ENCODE results near the gene IFIT1B.
"Not testable (repeated sequence)": the region's sequence is repeated elsewhere in the genome, so short reads cannot be mapped to it uniquely, and the experiment has no call there.

Gene IFIT1B, protein sequence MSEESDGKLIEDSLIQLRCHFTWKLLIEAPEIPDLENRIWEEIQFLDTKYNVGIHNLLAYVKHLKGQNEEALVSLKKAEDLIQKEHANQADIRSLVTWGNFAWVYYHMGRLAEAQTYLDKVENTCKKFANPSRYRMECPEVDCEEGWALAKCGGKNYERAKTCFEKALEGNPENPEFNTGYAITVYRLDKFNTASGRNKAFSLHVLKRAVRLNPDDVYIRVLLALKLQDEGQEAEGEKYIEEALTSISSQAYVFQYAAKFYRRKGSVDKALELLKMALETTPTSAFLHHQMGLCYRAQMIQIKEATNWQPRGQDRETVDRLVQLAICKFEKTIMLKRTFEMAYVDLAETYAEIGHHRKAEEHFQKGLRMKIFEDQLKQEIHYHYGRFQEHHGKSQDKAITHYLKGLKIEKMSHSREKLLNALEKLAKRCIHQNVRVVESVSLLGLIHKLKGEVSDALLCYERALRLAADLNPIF

DNA sequence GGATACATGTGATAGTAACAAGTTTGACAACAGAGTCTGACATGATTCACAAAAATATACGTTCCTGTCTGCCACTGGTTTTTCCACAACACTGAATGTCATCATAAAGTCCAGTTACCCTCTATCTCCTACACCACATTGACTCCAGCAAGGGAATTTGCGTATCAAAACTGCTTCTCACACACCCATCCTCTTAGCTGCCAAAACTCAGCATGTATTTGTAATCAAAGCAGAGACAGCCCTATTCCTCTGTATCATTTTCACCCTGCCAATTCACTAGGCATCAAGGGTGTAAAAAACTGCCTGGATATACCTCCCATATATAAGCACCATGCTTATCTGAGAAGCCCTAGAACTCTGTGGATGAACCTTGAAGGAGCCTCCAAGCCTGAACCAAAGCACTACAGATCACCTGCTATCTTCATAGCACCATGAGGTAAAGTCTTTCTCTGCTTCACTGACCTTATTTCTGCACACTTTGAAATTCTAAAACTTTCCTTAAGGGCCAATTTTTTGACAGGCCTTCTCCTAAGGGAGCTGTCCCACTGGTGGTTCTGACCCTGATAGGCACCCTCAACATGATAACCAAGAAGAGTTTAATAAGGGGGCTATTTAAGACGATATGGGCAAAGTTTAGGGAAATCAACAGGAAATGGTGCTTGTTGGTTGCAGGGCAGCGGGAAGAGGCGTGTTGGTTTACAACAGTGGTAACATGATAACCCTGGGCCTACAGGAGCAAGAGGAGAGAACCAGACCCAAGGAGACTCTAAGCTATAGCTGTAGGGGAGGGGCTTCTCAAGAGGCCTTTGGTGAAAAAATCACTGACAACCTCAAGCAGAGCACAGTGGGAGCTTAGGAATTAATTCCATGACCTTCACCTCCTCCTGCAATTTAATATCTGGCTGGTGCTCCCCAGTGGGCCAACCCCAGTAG is at the start of gene IFIT1B:
Gene IFIT1B (plus strand): TSS at position 352 of the 933 bp plus-strand sequence. CDS start 80 bp downstream, at position 432.
- no peak for DNase-seq

DNA sequence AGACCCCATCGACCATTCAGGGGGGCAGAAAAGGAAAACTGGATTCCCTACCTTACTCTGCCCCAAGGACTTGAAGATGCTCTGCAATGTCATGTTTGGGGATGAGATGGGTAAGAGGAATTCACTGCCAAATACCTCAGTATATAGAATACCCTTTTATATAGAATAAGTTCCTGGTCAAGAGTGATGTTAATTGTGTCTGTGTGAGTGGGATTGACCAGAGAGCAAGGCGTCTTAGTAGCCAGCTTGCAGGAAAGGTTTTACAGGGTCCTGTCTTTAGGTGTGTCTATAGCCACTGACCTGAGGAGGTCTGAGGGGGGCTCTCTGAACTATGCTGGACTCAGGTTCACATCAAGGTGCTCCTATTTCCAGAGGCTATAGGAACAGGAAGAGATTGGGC is 48.7 kb upstream of the IFIT1B start:
- no peak for DNase-seq

DNA sequence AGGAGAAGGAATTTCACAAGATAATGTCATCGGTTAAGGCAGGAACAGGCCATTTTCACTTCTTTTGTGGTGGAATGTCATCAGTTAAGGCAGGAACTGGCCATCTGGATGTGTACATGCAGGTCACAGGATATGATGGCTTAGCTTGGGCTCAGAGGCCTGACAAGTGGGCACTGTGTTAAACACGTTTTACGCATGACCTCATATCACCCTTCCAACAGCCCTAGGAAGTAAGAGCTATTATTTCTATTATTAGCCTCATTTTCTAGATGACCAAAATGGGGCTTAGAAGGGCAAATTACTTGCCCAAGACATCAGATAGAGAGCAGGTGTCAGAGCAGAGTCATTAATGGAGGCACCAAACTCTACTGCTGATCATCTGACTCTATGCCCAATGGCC is 47.8 kb upstream of the IFIT1B start:
- DNase-seq, result not testable (repeated sequence)

DNA sequence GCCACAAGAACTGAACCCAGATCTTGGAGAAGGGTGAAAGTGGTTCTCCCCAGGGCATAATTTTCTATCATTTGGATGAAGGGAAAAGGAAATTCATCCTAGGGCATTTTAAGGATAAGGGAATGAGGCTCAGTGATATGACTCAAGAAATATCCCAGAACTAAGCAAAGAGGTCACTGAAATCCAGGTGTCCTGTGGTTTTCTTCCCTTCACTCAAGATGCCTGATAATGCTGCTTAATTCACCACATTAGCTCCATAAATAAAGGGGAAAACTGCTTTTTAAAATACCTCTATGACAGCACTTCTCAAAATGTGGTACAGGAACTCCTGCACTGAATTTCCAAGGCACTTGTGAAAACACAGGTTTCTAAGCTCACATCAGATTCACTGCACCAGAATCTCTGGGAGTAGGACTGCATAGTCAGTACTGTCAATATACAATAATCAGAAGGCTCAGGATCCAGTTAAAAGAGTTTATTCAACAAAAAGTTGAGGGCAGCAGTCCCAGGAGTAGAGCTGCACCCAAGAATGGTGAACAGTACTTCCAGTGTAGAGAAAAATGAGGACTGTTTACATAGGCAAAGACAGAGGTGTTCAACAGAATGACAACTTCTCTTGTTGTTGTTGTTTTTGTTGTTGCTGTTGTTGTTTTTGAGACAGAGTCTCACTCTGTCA is 47.2 kb upstream of the IFIT1B start:
- no peak for DNase-seq

DNA sequence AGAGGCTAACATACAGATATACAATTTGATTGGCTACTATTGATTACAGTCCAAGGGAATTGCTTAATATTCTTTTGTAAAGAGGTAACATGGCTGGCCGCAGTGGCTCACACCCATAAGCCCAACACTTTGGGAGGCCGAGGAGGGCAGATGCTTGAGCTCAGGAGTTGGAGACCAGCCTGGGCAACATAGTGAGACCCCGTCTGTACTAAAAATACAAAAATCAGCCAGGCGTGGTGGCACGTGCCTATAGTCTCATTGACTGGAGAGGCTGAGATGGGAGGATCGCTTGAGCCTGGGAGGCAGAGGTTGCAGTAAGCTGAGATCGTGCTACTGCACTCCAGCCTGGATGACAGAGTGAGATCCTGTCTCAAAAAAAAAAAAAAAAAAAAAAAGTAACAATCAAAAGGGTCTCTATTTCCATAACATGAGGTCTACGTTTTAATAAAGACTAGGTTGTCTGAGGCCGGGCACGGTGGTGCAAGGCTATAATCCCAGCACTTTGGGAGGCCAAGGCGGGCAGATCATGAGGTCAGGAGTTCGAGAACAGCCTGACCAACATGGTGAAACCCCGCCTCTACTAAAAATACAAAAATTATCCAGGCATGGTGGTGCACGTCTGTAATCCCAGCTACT is 46.3 kb upstream of the IFIT1B start:
- not testable (repeated sequence) for DNase-seq

DNA sequence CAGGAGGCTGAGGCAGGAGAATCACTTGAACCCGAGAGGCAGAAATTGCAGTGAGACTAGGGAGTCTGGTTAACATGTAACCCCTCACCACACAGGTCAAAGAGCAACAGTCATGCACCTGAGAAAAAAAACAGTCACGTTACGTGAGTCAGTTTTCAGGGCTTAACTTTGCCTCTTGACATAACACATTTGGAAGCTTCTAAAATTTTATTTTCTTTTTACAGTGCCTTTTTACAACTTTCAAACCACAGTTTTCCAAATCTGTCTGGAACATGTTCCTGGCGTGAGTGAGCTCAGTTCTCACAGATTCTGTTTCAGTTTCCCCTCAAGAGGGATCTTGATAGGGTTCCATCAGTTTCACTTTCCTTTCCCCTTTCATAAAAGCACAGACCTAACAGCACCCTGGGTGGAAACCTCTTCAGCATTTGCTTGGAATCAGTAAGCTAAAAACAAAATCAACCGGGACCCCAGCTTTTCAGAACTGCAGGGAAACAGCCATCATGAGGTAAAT is 45.7 kb upstream of the IFIT1B start:
- no peak for DNase-seq

DNA sequence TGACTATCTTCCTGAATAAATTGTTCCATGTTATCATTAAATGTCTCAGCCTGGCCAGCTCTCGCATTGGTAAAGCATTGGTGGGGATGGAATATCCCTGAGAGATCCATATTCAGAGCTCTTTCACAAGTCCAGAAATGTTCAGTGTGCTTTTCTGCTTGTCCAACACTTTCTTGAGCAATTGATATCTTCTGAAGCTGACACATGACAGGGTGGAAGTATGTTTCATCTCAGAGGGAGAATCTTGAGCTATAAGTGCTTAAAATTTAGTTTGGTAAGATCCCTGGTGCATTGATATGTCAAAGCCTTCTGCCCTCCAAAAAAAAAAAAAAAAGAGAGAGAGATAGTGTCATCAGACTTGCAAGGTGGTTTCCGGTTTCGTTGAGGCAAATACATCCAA is 42.6 kb upstream of the IFIT1B start:
- DNase-seq, result no peak

DNA sequence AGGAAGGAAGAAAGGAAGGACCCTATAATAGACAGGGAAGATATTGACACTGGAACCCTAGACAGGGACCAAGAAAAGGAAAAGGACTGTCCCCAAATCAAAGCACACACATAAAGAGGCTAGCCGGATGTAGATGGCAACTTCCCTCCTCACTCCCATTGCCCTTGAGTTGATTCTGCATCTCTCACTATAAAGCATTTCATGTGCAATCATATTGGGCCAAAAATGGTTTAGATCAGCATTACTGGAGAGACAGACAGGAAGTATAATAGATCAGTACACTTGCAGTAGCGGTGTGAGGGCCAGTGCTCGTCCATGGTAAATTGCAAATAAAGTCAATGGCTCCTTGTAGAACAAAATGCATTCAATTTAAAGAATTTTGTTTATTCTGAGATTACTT is 41.6 kb upstream of the IFIT1B start:
- no peak for DNase-seq

DNA sequence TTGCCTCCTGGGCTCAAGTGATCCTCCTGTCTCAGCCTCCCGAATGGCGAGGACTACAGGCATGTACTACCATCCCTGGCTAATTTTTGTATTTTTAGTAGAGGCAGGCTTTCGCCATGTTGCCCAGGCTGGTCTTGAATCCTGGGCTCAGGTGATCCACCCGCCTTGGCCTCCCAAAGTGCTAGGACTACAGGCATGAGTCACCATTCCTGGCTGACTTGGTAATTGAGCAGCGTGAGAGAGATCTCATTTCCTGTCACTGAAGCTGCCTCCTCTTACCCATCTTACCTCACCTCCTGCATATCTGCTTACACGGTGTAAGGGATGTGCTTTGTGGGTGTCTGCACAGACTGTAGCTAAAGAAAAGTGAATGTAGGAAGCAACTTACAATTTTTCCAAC is 40.4 kb upstream of the IFIT1B start:
- DNase-seq, result no peak

DNA sequence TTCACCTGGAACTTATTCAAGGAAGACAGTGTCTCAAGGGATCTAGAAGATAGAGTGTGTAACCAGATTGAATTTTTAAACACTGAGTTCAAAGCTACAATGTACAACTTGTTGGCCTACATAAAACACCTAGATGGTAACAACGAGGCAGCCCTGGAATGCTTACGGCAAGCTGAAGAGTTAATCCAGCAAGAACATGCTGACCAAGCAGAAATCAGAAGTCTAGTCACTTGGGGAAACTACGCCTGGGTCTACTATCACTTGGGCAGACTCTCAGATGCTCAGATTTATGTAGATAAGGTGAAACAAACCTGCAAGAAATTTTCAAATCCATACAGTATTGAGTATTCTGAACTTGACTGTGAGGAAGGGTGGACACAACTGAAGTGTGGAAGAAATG is 39.1 kb upstream of the IFIT1B start:
- no peak for DNase-seq

DNA sequence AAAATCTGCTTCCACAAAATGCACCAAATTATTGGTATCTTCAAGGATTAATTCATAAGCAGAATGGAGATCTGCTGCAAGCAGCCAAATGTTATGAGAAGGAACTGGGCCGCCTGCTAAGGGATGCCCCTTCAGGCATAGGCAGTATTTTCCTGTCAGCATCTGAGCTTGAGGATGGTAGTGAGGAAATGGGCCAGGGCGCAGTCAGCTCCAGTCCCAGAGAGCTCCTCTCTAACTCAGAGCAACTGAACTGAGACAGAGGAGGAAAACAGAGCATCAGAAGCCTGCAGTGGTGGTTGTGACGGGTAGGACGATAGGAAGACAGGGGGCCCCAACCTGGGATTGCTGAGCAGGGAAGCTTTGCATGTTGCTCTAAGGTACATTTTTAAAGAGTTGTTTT is 38.0 kb upstream of the IFIT1B start:
- no peak for DNase-seq

DNA sequence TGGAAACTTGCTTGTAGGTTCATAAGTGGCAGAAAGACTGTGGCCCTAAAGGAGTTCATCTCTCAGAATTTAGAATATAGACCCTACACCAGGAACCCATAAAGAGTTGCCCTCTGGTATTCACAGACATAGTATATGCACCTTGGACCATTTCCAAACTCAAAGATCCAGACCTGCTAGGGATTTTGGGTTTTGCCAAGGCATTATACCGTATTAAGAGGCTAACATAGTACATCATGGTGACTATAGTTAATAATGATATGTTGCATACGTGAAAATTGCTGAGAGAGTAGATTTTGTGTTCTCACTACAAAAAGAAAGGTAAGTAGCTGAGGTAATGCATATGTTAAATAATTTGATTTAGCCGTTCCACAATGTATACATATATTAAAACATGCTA is 36.2 kb upstream of the IFIT1B start:
- DNase-seq, result no peak

DNA sequence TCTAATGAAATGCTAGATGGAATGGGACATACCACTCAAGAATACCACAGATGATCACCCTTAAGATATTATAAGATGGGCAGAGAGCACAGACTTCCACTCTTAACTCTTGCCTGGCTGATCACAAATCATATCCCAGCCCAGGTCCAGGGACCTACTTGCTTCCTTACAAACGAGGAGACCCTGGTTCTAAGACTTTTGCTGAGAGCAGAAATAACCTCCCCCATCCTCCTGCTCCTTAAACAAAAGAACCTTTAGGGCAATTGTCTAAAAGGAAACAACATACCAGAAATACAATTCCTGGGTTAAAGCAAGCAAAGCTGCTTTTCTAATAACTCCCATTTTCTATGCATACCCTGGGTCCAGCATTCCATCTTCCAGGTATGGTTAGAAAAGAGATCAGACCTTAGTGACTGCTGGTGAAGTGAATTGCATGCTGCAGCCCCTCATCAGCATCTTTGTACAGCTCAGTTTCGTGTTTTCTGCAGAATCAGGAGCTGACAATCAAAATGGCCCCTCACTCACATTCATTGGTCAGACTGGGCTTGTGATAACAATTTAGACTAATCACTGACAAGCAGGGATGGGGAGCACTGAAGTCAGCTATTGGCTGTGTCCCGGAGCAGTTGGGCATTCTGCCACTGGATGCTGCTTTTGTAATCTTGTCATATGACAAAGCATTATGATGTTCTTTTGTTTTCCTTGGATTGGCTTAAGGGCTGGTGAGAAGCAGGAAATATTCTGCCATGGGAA is 35.5 kb upstream of the IFIT1B start:
- DNase-seq, result no peak

DNA sequence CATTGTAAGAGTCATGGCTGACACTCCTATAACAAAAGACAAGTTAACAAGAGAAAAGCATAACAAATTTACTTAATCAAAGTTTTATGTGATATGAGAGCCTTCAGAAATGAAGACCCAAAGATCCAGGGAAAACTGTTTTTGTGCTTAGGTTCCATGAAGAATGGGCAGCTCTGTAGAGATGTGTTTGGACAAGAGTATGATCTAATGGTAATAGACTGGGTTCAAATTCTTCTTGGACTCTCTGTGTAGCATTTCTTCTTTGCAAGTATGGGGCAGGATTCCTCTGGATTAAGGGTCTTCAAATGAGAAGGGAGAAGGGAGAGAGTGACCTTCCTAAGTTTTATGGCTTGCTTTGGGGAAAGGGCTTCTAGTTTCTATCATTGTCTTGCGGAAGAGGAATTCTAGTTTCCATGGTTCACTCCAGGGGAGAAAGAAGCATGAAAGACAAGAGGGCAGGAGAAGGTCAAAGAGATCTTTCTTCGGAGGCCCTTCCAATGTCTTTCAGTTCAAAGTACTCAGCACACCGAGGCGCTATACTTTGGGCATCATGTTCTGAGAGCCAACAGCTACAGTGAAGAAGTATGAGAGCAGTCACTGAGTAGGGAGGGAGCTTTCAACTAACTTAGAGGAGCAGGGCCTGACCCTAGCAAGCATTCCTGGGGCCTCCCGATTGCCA is 34.6 kb upstream of the IFIT1B start:
- no peak for DNase-seq

DNA sequence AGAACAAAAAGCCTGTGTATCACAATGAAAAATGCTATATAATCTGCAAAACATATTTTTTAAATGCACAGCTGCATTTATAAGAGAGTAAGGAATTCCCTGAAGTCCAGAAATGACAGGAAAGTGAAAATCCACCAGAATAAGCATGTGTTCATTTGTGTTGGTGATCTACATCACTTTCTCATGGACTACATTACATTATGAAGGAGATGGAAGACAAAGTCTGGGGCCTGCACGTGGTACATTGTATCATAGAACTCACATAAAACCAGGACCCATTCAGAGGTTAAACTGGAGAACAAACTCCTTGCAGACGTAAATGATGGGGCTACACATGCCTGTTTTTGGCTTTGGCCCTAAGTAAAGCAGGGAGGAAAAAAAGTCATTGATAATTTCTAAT is 33.7 kb upstream of the IFIT1B start:
- no peak for DNase-seq

DNA sequence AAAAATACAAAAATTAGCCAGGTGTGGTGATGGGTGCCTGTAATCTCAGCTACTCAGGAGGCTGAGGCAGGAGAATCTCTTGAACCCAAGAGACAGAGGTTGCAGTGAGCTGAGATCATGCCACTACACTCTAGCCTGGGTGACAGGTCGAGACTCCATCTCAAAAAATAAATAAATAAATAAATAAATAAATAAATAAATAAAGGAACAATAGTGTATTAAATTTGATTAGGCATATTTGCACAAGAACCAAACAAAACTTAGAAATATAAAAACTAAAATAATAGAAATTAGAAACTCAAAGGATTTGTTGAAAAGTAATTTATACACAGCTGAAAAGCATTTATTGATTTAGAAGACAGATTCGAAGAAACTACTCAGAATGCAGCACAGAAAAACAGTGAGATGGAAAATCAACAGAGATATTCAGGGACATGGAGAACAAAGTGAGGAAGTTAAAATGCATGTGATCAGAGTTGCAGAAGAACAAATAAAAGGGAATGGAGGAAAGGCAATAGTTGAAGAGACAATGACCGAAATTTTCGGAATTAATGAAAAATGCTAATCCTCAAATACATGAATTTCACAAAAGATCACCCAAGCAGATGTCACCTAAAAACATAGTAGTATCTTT is 32.4 kb upstream of the IFIT1B start:
- no peak for DNase-seq

DNA sequence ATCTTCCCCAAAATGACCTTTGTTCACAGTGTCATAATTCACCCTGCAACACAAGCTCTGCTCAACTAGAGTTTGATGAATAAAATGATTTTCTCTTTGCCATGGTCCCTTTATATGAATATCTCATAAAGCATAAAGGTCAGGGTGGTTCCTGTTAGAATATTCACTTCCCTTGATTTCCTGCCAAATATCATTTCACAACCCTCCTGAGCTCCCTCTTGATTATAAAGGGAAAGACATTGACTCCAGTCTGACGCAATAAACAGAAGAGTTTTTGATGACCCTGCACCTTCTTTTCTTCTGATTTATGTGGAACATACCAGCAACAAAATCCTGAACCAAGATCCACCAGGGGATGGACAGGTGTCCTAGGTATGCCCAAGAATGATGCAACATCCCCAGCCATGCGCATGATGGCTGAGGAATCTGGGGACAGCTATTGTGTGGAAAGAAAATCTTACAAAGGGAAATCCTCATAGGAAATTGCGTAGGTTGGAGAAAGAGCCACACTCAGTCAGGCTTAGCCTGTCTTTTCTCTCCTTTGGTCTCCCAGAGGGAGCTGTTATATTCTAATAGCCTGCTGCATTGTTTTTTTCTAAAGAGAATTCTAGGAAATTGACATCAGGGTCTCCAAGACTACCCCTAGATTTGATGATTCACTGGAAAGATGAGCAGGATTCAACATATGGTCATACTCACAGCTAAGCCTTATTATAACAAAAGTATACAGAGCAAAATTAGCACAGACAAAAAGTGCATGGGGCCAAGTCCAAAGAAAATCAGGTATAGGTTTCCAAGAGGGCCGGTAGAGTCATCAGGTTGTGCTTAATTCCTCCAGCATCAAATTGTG is 31.2 kb upstream of the IFIT1B start:
- no peak for DNase-seq

DNA sequence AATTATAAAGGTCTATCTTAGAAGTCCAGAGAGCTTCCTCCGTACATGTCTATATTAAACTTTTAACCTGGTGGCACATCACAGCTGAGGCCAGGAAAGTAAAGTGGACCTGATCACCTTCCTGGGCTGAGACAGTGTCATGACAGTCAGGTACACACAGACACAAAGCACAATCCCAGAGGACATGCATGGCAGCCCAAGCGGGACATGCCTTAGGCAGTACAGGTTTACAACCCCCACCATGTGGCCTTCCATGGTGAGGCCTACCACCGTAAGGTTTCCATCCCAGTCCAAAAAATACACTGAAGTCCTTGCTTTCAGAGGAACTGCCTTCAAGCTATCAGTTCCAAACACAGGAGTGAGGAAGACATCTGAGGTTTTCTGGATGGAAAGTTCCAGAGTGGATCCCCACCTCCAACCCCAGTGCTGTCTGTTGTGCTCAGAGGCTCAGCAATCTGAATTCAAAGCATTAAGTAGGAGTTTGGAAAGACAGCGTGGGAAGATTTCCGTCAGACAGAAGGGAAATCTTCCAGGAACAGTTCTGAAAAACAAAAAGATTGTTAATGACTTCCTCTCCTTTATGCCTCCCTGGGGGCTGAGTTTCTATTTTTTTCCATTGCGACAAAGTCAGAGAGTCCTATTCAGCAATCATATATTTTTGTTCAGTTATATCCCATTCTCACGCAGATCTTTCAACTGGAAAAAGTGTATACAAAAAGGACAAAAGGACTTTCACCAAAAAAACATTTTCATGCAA is 30.0 kb upstream of the IFIT1B start:
- DNase-seq, result no peak

DNA sequence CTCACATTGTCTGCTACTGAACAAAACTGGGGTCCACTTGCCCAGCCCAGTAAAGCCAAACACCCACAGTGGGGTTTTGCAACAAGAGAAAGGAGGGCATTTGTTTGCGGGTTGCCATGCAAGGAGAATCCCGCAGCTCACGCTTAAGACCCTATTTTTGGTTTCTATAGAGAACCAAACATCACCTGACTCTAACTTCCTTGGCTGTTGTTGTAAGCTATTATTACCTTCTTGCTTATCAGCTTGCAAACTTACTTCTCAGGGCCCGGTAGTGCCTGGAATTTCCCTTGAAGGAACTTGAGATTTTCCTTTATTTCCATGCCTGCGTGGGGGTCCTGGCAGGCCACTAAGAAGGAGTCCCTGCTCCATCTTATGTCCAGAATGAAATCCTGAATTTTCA is 29.4 kb upstream of the IFIT1B start:
- DNase-seq, result no peak

All from activated CD8-positive, alpha-beta memory T cell treated with anti-CD3 and anti-CD28 coated beads, Interleukin-2, amount 50 U/mL, for 48 hours (primary cell).